BLaER1 treated with 17β-estradiol and CSF1 and Interleukin-3, amounts not matched to agents 10 nM and 100 nM (cell line): Measurements from ENCODE around the gene JAKMIP2.

Experiments used
- H3K27ac ChIP-seq, 11 experiments: shearing (Covaris generic); formaldehyde crosslinking; 2 replicates each; pipeline ENCODE4 v1.8.1; 2022
- H3K27me3 ChIP-seq, 11 experiments: shearing (Covaris generic); formaldehyde crosslinking; 2 replicates each; pipeline ENCODE4 v1.8.1; 2022
- H3K36me3 ChIP-seq, 11 experiments: shearing (Covaris generic); formaldehyde crosslinking; 2 replicates each; pipeline ENCODE4 v1.8.1; 2022
- H3K4me1 ChIP-seq, 10 experiments: shearing (Covaris generic); formaldehyde crosslinking; 2 replicates each; pipeline ENCODE4 v1.8.1; 2022
- H3K4me2 ChIP-seq, 11 experiments: shearing (Covaris generic); formaldehyde crosslinking; 2 replicates each; pipeline ENCODE4 v1.8.1; 2022
- H3K4me3 ChIP-seq, 10 experiments: shearing (Covaris generic); formaldehyde crosslinking; 2 replicates each; pipeline ENCODE4 v1.8.1; 2022
- H3K9ac ChIP-seq, 11 experiments: shearing (Covaris generic); formaldehyde crosslinking; 2 replicates each; pipeline ENCODE4 v1.8.1; 2022
- H3K9me3 ChIP-seq, 11 experiments: shearing (Covaris generic); formaldehyde crosslinking; replicated peaks in 1 of 11; 2 replicates each; pipeline ENCODE4 v1.8.1; 2022
- H4K20me1 ChIP-seq, 11 experiments: shearing (Covaris generic); formaldehyde crosslinking; 2 replicates each; pipeline ENCODE4 v1.8.1; 2022
- Cebpa-rat ChIP-seq, 11 experiments: shearing (Covaris generic); IDR thresholded peaks; 2 replicates each; pipeline ENCODE4 v1.8.1; 2022

Gene JAKMIP2

DNA sequence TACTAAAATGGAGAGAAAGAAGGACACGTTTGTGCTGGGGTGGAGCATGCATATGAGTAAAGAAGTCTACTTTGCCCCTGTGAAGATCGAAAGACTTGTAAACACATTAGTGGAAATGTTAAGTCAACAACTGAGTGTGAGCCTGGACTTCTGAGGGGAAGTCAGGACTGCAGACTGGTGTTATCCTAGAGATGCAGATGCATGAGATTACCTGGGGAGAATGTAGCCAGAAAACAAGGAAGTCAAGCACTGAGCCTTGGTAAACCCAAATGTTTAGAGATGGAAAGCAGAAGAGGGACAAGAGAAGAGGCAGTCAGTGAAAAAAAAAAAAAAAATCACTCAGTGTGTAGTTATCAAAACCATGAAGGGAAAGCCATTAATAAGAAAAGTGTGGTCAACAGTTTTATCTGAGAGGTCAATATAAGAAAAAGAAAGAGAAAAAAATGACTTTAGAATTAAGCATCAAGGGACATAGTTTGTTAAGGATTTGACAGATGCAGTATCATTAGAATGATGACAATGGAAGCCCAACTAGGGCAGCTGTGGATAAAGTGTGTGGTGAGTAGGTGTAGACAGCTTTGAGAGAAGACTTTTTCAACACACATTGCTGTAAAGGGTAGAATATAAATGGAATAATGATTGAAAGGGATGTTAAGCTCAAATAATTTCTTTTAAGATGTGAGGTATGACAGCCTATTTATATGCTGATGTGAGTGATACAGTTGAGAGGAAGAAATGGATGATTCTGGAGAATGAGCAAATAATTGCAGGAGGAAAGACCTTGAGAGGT, 22.2 kb downstream of the JAKMIP2 start:
- Histone ChIP-seq H3K4me2 (peak overlapping the region in 2 of 11 experiments; percentile 24 to 46; a peak in 4 of 22 replicates), H3K27me3 (no peaks in the 10 kb centered on the region), H3K4me1 (peaks cover 0 to 76% (median 0%) of the 10 kb centered on the region in 10 experiments; a peak in 4 of 20 replicates), H3K4me3 (no peak overlapping the region), H3K9ac (no peak overlapping the region), H3K27ac (no peak overlapping the region), H3K36me3 (peaks cover 0 to 85% (median 0%) of the 10 kb centered on the region in 11 experiments; a peak in 6 of 22 replicates), H3K9me3 (no peaks in the 10 kb centered on the region), H4K20me1 (peaks cover 0 to 100% (median 0%) of the 10 kb centered on the region in 11 experiments; a peak in 9 of 22 replicates)
- no peak for TF ChIP-seq Cebpa-rat (IDR thresholded peaks at IDR 0.05)

DNA sequence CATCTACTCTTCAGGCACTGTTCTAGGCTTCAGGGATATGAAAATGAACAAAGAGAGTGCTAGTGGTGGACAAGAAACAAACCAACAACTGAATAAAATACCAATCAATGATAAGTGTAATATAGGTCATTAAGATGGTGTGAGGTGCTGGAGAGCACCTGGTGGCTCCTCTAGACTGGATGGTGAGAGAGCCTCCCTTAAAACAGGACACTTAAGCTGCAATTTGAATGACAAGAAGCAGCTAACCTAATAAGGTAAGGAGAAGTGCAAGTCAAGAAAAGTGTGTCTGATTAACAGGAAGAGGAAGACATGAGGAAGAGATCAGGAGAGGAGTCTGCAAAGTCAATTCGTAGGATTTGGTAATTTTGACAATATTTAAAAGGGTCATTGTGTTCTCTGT, 23.1 kb downstream of the JAKMIP2 start:
- H3K4me3 ChIP-seq = no peak overlapping the region
- H4K20me1 ChIP-seq = peaks cover 0 to 100% (median 0%) of the 10 kb centered on the region in 11 experiments; a peak in 9 of 22 replicates
- no peak for TF ChIP-seq Cebpa-rat (IDR thresholded peaks at IDR 0.05)

DNA sequence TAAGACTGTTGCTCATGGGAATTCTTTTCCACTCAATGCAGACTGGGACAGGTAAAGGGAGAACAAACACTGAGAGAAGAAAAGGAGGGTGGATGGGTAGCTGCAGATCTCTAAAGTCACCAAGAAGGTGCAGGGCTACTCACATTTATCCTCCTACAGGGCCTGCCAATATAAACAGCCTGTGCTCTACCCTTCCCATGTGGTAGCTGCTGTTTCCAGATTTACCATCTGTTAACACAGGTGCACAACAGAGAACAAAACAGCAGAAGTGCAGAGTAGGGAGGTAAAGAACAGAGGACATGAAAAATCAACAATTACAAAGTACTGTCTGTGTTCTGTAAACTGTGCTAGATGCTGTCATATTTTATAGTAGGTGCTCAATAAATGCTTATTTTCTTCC, 26.0 kb downstream of the JAKMIP2 start:
- Histone ChIP-seq H3K36me3 (peaks cover 6 to 97% (median 9%) of the 10 kb centered on the region in 11 experiments; a peak in 13 of 22 replicates), H4K20me1 (peaks cover 0 to 100% (median 0%) of the 10 kb centered on the region in 11 experiments; a peak in 9 of 22 replicates), H3K27me3 (no peaks in the 10 kb centered on the region), H3K4me3 (no peak overlapping the region), H3K4me2 (peak overlapping the region in 2 of 11 experiments; percentile 11 to 20; a peak in 2 of 22 replicates), H3K9me3 (peaks cover 0 to 14% (median 6%) of the 10 kb centered on the region in 11 experiments; a peak in 11 of 22 replicates), H3K9ac (no peak overlapping the region), H3K27ac (no peak overlapping the region), H3K4me1 (peaks cover 0 to 86% (median 4%) of the 10 kb centered on the region in 10 experiments; a peak in 8 of 20 replicates)
- TF ChIP-seq Cebpa-rat (IDR thresholded peaks at IDR 0.05) = no peak

More for the DNA sequence above, 23.1 kb downstream of the JAKMIP2 start:
- H3K9me3 ChIP-seq = no peaks in the 10 kb centered on the region
- no peaks in the 10 kb centered on the region for H3K27me3 ChIP-seq
- H3K27ac ChIP-seq = no peak overlapping the region
- peaks cover 0 to 84% (median 0%) of the 10 kb centered on the region in 10 experiments; a peak in 4 of 20 replicates for H3K4me1 ChIP-seq
- H3K36me3 ChIP-seq = peaks cover 0 to 89% (median 0%) of the 10 kb centered on the region in 11 experiments; a peak in 6 of 22 replicates
- peak overlapping the region in 2 of 11 experiments; percentile 24 to 46; a peak in 4 of 22 replicates for H3K4me2 ChIP-seq
- no peak overlapping the region for H3K9ac ChIP-seq

DNA sequence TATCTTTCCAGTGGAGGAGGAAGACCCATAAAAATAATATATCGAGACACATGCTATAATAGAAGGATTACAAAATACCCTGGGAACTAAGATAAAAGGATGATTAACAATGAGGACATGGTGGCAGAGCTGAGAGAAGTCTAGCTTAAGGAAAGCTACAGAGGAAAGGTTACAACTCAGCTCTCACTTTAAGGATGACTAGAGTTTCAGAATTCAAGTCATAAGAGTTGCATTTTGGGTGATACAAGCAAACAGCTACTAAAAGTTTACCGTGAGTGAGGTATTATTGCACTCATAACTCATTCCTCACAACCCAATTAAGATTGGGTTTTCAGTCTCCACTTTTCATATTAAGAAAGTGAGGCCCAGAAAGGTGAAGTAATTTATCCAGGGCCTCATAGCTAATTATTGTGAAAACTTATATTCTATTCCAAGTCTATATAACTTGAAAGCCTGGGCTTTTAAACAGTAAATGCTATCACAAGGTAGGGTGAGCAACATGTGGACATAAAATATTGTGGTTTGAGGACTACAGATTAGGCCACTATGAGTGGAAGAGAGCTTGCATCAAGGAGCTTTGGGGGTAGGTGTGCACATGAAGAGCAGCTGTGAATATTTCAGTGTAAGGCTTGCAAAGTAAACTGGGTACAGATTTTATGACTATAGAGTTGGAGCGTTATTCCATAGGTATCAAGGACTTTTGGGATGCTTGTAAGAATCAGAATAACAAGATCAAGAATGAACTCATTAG, 28.0 kb downstream of the JAKMIP2 start:
- Histone ChIP-seq H3K4me3 (no peak overlapping the region), H3K9me3 (peaks cover 0 to 27% (median 10%) of the 10 kb centered on the region in 11 experiments; a peak in 12 of 22 replicates), H3K4me2 (peak overlapping the region in 2 of 11 experiments; percentile 55 to 57; a peak in 3 of 22 replicates), H3K9ac (no peak overlapping the region), H3K4me1 (peaks cover 12 to 86% (median 16%) of the 10 kb centered on the region in 10 experiments), H4K20me1 (peaks cover 0 to 100% (median 0%) of the 10 kb centered on the region in 11 experiments; a peak in 8 of 22 replicates), H3K27me3 (no peaks in the 10 kb centered on the region), H3K36me3 (peaks cover 7 to 99% (median 12%) of the 10 kb centered on the region in 11 experiments; a peak in 13 of 22 replicates), H3K27ac (no peak overlapping the region)
- TF ChIP-seq Cebpa-rat (IDR thresholded peaks at IDR 0.05) = no peak

- H3K4me2 ChIP-seq = peak overlapping the region in 2 of 11 experiments; percentile 55 to 57; a peak in 4 of 22 replicates
- H3K9ac ChIP-seq = no peak overlapping the region
- TF ChIP-seq Cebpa-rat (IDR thresholded peaks at IDR 0.05) = no peak
- peaks cover 0 to 27% (median 10%) of the 10 kb centered on the region in 11 experiments; a peak in 12 of 22 replicates for H3K9me3 ChIP-seq
- H3K4me3 ChIP-seq = no peak overlapping the region
- no peaks in the 10 kb centered on the region for H3K27me3 ChIP-seq
- peaks cover 0 to 100% (median 0%) of the 10 kb centered on the region in 11 experiments; a peak in 7 of 22 replicates for H4K20me1 ChIP-seq
- H3K4me1 ChIP-seq = peaks cover 12 to 87% (median 17%) of the 10 kb centered on the region in 10 experiments
- H3K36me3 ChIP-seq = peaks cover 7 to 99% (median 12%) of the 10 kb centered on the region in 11 experiments; a peak in 13 of 22 replicates
- H3K27ac ChIP-seq = no peak overlapping the region
These were observed 28.8 kb downstream of the JAKMIP2 start for GRCh38 chr5:147753765-147754164.

GRCh38 chr5:147752666-147753290, 29.8 kb downstream of the JAKMIP2 start:
- peak overlapping the region in 5 of 11 experiments; percentile 3 to 57 (median 40); a peak in 8 of 22 replicates for H3K4me2 ChIP-seq
- TF ChIP-seq Cebpa-rat (IDR thresholded peaks at IDR 0.05) = no peak

DNA sequence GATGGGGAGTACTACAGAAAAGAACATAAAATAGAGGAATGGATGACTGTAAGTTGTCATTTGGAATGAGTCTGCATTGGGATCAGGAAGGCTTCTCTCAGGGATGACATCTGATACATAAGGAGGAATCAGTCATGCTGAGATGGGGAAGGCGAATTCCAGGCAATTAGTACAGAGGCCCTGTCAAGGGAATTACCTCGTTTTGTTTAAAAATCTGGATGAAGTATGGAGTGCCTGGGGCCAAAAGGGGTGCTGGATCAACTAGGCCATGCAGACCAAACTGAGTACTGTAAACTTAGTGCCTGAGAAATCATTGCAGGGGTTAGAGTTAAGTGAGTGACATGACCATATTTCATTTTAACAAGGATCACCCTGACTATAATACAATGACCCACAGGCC, 30.5 kb downstream of the JAKMIP2 start:
- Histone ChIP-seq H3K9ac (no peak overlapping the region), H3K27me3 (no peaks in the 10 kb centered on the region), H3K4me2 (peak overlapping the region in 2 of 11 experiments; percentile 55 to 57; a peak in 3 of 22 replicates), H3K4me1 (peaks cover 12 to 100% (median 17%) of the 10 kb centered on the region in 10 experiments), H3K27ac (no peak overlapping the region), H3K36me3 (peaks cover 7 to 99% (median 12%) of the 10 kb centered on the region in 11 experiments; a peak in 13 of 22 replicates), H4K20me1 (peaks cover 0 to 100% (median 0%) of the 10 kb centered on the region in 11 experiments; a peak in 7 of 22 replicates), H3K4me3 (no peak overlapping the region), H3K9me3 (peaks cover 0 to 27% (median 10%) of the 10 kb centered on the region in 11 experiments; a peak in 12 of 22 replicates)
- TF ChIP-seq Cebpa-rat (IDR thresholded peaks at IDR 0.05) = no peak

More at GRCh38 chr5:147752666-147753290, 29.8 kb downstream of the JAKMIP2 start:
- Histone ChIP-seq H3K27ac (no peak overlapping the region), H4K20me1 (peaks cover 0 to 100% (median 0%) of the 10 kb centered on the region in 11 experiments; a peak in 7 of 22 replicates), H3K9ac (no peak overlapping the region), H3K4me1 (peaks cover 12 to 93% (median 17%) of the 10 kb centered on the region in 10 experiments), H3K9me3 (peaks cover 0 to 27% (median 10%) of the 10 kb centered on the region in 11 experiments; a peak in 12 of 22 replicates), H3K4me3 (no peak overlapping the region), H3K27me3 (no peaks in the 10 kb centered on the region), H3K36me3 (peaks cover 7 to 99% (median 12%) of the 10 kb centered on the region in 11 experiments; a peak in 13 of 22 replicates)
